HL-60 (cell line): ENCODE data around the gene TANGO2.

ENCODE experiments used
- DNase-seq, 2 experiments: peaks; one replicate each; pipeline ENCODE4 v3.0.0-alpha.2; 2010 to 2020; ENCODE audit warnings: low read depth in 1 of 2, low spot score in 1 of 2
- H3K27ac ChIP-seq: fragments of 250-450 bp; sonication (Bioruptor Pico); replicated peaks from 2 replicates; pipeline ENCODE4 v1.5.1; 2020; ENCODE audit warnings: mild to moderate bottlenecking, moderate library complexity
- H3K27me3 ChIP-seq: fragments of 250-450 bp; sonication (Bioruptor Pico); 2 replicates; pipeline ENCODE4 v1.5.1; 2021; ENCODE audit warnings: mild to moderate bottlenecking, moderate library complexity; ENCODE audit not compliant: insufficient read depth, poor library complexity, severe bottlenecking
- H3K4me3 ChIP-seq: replicated peaks from 2 replicates; pipeline ENCODE4 v1.5.1; 2011; ENCODE audit warnings: mild to moderate bottlenecking, control low read depth, low read length; ENCODE audit not compliant: insufficient read depth
- GABPA ChIP-seq: IDR thresholded peaks from 2 replicates; pipeline ENCODE4 v1.6.1; 2012; ENCODE audit warnings: low read depth
- POLR2AphosphoS5 ChIP-seq: IDR thresholded peaks from 2 replicates; pipeline ENCODE4 v1.6.1; 2012; ENCODE audit warnings: low read depth
- REST ChIP-seq: IDR thresholded peaks from 2 replicates; pipeline ENCODE4 v1.6.1; 2012; ENCODE audit warnings: low read depth; ENCODE audit not compliant: insufficient replicate concordance
- SPI1 ChIP-seq: IDR thresholded peaks from 2 replicates; pipeline ENCODE4 v1.6.1; 2012; ENCODE audit warnings: low read depth, mild to moderate bottlenecking, borderline replicate concordance
- TF ChIP-seq, protein P1 (sequence below): IDR thresholded peaks from one replicate; pipeline ENCODE4 v1.5.1; 2011; ENCODE audit warnings: low read length, control low read depth, inconsistent platforms; ENCODE audit not compliant: insufficient read depth

The TANGO2 gene

DNA sequence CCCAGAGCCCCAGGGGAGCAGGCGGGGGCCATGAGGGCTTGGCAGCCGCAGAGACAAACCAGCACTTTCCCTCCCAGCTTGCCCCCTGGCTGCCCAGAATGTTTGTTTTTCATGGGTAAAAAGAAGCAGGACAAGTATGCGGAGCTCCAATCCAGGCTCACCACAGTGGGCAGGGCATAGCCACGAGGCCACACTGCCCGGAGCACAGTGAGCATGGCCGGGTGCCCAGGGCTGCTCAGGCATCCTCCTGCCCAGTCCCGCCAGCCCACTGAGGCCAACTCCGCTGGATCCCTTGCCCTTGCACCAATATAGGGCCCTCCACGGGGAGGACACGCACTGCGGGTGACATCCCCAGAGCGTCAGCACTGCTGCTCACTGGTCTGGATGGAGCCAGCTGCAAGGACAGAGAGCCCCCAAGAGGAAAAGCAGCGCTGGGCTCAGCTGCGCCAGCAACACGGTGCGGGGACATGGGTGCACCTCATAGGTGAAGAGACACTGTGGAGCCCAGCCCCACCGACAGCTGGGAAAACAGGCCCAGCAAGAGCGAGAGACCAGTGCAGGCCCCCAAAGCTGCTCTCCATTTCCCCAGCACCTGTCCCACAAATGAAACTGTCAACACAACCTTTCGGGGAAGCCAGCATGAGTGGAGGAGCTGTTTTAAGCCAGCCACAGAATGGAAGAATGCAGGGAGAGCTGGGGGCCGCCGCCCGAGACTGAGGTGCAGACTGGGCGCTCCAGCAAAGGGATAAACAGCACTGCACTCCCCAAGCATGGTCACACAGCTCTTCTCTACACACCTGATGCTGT is 29.1 kb upstream of the TANGO2 start:
- Histone ChIP-seq H3K4me3 (no peak overlapping the region), H3K27me3 (no peaks in the 10 kb centered on the region), H3K27ac (no peak overlapping the region)
- DNase-seq, result no peak
- TF ChIP-seq GABPA (no peak), REST (no peak), SPI1 (no peak), POLR2AphosphoS5 (no peak)
- TF ChIP-seq, protein P1, sequence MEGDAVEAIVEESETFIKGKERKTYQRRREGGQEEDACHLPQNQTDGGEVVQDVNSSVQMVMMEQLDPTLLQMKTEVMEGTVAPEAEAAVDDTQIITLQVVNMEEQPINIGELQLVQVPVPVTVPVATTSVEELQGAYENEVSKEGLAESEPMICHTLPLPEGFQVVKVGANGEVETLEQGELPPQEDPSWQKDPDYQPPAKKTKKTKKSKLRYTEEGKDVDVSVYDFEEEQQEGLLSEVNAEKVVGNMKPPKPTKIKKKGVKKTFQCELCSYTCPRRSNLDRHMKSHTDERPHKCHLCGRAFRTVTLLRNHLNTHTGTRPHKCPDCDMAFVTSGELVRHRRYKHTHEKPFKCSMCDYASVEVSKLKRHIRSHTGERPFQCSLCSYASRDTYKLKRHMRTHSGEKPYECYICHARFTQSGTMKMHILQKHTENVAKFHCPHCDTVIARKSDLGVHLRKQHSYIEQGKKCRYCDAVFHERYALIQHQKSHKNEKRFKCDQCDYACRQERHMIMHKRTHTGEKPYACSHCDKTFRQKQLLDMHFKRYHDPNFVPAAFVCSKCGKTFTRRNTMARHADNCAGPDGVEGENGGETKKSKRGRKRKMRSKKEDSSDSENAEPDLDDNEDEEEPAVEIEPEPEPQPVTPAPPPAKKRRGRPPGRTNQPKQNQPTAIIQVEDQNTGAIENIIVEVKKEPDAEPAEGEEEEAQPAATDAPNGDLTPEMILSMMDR, result no peak

DNA sequence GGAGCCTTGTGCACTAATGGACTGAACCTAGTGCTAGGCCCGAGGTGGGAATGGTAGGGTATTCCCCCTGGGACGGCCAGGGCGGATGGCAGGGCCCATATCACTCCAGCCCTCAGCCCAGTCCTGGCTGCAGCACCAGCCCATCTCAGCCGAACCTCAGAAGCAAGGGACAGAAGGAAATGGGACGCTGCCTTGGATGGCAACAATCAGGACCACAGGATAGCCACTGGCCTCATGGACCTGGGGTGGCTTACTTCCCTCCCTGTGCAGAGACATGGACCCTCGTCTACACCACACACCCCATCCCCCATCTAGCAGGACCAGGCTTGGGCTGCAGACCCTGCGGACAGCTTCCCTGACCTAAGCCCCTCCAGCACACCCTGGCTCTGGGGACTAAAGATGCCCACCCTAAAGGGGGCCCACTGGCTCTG is 28.4 kb upstream of the TANGO2 start:
- no peak for DNase-seq
- Histone ChIP-seq H3K27ac (no peak overlapping the region), H3K4me3 (no peak overlapping the region), H3K27me3 (no peaks in the 10 kb centered on the region)
- TF ChIP-seq, protein P1, result no peak
- no peak for TF ChIP-seq SPI1
- TF ChIP-seq REST, result no peak
- no peak for TF ChIP-seq GABPA

GRCh38 chr22:19992921-19993355 is 28.0 kb upstream of the TANGO2 start:
- Histone ChIP-seq H3K27me3 (no peaks in the 10 kb centered on the region), H3K27ac (no peak overlapping the region), H3K4me3 (no peak overlapping the region)
- no peak for DNase-seq
- TF ChIP-seq REST (no peak), POLR2AphosphoS5 (no peak), SPI1 (no peak), GABPA (no peak)
- TF ChIP-seq, protein P1, result no peak
